K562 (cell line): ENCODE results near the gene IQCN. TPM values are rescaled to one million over a fixed set of nuclear protein-coding genes. Genes with fewer than 3 reads are reported as not detected.

ENCODE experiments used
- CREB1 ChIP-seq, 2 experiments: sonication (generic) in 1 of 2; formaldehyde crosslinking in 1 of 2; IDR thresholded peaks; 2 replicates each; pipeline versions ENCODE4 v1.6.1 to v1.8.0; 2012 to 2022; ENCODE audit warnings: inconsistent platforms in 1 of 2, mild to moderate bottlenecking in 1 of 2, missing genetic modification reagents in 1 of 2, moderate library complexity in 1 of 2
- FOXK2 ChIP-seq, 2 experiments: fragments of 450-650 bp; IDR thresholded peaks in 1 of 2; conservative IDR thresholded peaks in 1 of 2; 2 replicates each; pipeline ENCODE4 v1.6.1; 2016; ENCODE audit warnings: low read depth in 2 of 2, mild to moderate bottlenecking in 1 of 2
- GABPA ChIP-seq: fragments of 200-800 bp; sonication (Bioruptor generic); conservative IDR thresholded peaks from 2 replicates; pipeline ENCODE4 v1.6.1; 2016; ENCODE audit warnings: low read depth, missing genetic modification characterization, missing compliant biosample characterization
- HDGF ChIP-seq: fragments of 450-650 bp; IDR thresholded peaks from 2 replicates; pipeline ENCODE4 v1.6.1; 2016
- KLF16 ChIP-seq: IDR thresholded peaks from 2 replicates; pipeline ENCODE4 v1.6.1; 2016; ENCODE audit warnings: antibody characterized with exemption
- NFE2L1 ChIP-seq: fragments of 450-650 bp; IDR thresholded peaks from 2 replicates; pipeline ENCODE4 v1.6.1; 2016; ENCODE audit warnings: missing genetic modification characterization, low read depth, mild to moderate bottlenecking, missing compliant biosample characterization, moderate library complexity, borderline replicate concordance
- NR1H2 ChIP-seq: sonication (generic); formaldehyde crosslinking; IDR thresholded peaks from 2 replicates; pipeline ENCODE4 v1.4.0; 2020; ENCODE audit warnings: mild to moderate bottlenecking, missing genetic modification reagents
- NR2C2 ChIP-seq, 2 experiments: fragments of 200-800 bp in 1 of 2; sonication (Bioruptor generic) in 1 of 2; sonication (generic) in 1 of 2; formaldehyde crosslinking in 1 of 2; IDR thresholded peaks; 2 replicates each; pipeline versions ENCODE4 v1.6.1 to v1.8.0; 2016 to 2022; ENCODE audit warnings: mild to moderate bottlenecking in 1 of 2, missing compliant biosample characterization in 1 of 2, missing genetic modification characterization in 1 of 2, missing genetic modification reagents in 1 of 2
- PYGO2 ChIP-seq: fragments of 450-650 bp; IDR thresholded peaks from 2 replicates; pipeline ENCODE4 v1.6.1; 2016; ENCODE audit warnings: mild to moderate bottlenecking, missing genetic modification characterization, moderate library complexity, missing compliant biosample characterization
- ZBTB26 ChIP-seq: fragments of 450-650 bp; formaldehyde crosslinking; IDR thresholded peaks from 2 replicates; pipeline ENCODE4 v1.4.0; 2022; ENCODE audit warnings: missing genetic modification characterization
- ZNF224 ChIP-seq: sonication (generic); formaldehyde crosslinking; IDR thresholded peaks from 2 replicates; pipeline ENCODE4 v1.8.0; 2022; ENCODE audit warnings: mild to moderate bottlenecking, missing genetic modification reagents
- ZNF764 ChIP-seq: fragments of 250-450 bp; sonication (Bioruptor Pico); IDR thresholded peaks from 2 replicates; pipeline ENCODE4 v1.4.0; 2020; ENCODE audit warnings: low read depth, mild to moderate bottlenecking, moderate library complexity
- polyA plus RNA-seq, 8 experiments: library from polyadenylated mRNA; depleted of rRNA in 4 of 8; stranded (reverse) in 5 of 8; unstranded in 3 of 8; fragments of >200 nt; fragmentation: Nextera tagmentation in 2 of 8; fragmentation: Illumina TruSeq in 1 of 8; extraction: Ambion mirVana in 2 of 8; extraction: Trizol in 1 of 8; gene quantifications; 2 replicates each; pipeline versions ENCODE4 v1.2.1 to v1.2.3, GENCODE V29; 2011 to 2014; ENCODE audit warnings: inconsistent platforms in 1 of 8, missing spikeins in 1 of 8
- total RNA-seq, 7 experiments: library from RNA; depleted of rRNA in 6 of 7; stranded (reverse); fragments of >200 nt in 6 of 7; fragmentation: Illumina TruSeq in 2 of 7; extraction: Trizol in 2 of 7; gene quantifications; 2 replicates each; pipeline versions ENCODE4 v1.2.1 to v1.2.3, GENCODE V29; 2011 to 2021; ENCODE audit warnings: low replicate concordance in 1 of 7
- TF ChIP-seq, protein P1 (sequence below): sonication (generic); formaldehyde crosslinking; IDR thresholded peaks from 2 replicates; pipeline ENCODE4 v1.8.0; 2023; ENCODE audit warnings: mild to moderate bottlenecking, missing genetic modification reagents
- TF ChIP-seq, protein P2 (sequence below): sonication (generic); formaldehyde crosslinking; IDR thresholded peaks from 2 replicates; pipeline ENCODE4 v1.8.0; 2022; ENCODE audit warnings: mild to moderate bottlenecking, missing genetic modification reagents
- TF ChIP-seq, protein P3 (sequence below): fragments of 250-450 bp; sonication (Bioruptor Pico); IDR thresholded peaks from 2 replicates; pipeline ENCODE4 v1.5.1; 2021; ENCODE audit warnings: mild to moderate bottlenecking

The IQCN gene
- total and polyA plus RNA-seq, 9 of the 15 experiments (the other 6 are each of a cell fraction or from before 2014, with no cell fraction given): 0.01 to 0.07 (median 0.04) TPM; not detected in 3

GRCh38 chr19:18280247-18281081 lies 6.2 kb upstream of the IQCN start (continued):
- TF ChIP-seq, protein P1, sequence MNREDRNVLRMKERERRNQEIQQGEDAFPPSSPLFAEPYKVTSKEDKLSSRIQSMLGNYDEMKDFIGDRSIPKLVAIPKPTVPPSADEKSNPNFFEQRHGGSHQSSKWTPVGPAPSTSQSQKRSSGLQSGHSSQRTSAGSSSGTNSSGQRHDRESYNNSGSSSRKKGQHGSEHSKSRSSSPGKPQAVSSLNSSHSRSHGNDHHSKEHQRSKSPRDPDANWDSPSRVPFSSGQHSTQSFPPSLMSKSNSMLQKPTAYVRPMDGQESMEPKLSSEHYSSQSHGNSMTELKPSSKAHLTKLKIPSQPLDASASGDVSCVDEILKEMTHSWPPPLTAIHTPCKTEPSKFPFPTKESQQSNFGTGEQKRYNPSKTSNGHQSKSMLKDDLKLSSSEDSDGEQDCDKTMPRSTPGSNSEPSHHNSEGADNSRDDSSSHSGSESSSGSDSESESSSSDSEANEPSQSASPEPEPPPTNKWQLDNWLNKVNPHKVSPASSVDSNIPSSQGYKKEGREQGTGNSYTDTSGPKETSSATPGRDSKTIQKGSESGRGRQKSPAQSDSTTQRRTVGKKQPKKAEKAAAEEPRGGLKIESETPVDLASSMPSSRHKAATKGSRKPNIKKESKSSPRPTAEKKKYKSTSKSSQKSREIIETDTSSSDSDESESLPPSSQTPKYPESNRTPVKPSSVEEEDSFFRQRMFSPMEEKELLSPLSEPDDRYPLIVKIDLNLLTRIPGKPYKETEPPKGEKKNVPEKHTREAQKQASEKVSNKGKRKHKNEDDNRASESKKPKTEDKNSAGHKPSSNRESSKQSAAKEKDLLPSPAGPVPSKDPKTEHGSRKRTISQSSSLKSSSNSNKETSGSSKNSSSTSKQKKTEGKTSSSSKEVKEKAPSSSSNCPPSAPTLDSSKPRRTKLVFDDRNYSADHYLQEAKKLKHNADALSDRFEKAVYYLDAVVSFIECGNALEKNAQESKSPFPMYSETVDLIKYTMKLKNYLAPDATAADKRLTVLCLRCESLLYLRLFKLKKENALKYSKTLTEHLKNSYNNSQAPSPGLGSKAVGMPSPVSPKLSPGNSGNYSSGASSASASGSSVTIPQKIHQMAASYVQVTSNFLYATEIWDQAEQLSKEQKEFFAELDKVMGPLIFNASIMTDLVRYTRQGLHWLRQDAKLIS: peak; percentile 97
- TF ChIP-seq ZNF224 (CRISPR knock-in tag) (no peak), PYGO2 (no peak), NR1H2 (CRISPR knock-in tag) (0 out of 2 replicates have a peak, but pooled peaks have one; percentile 10), FOXK2 (conservative IDR thresholded peaks at IDR 0.05 in 1 of 2, IDR thresholded peaks at IDR 0.05 in 1 of 2; ENCODE audit: low read depth in 2 of 2) (no peak), HDGF (0 out of 2 replicates have a peak, but pooled peaks have one; percentile 23), NR2C2 (CRISPR knock-in tag; IDR thresholded peaks at IDR 0.05) (no peak), NR2C2 (tag; IDR thresholded peaks at IDR 0.05) (no peak), KLF16 (no peak), ZNF764 (CRISPR knock-in tag) (no peak), CREB1 (IDR thresholded peaks at IDR 0.05) (no peak), CREB1 (CRISPR knock-in tag; IDR thresholded peaks at IDR 0.05) (no peak), NFE2L1 (no peak), GABPA (tag) (no peak), ZBTB26 (CRISPR knock-in tag) (no peak)
- TF ChIP-seq, protein P2, sequence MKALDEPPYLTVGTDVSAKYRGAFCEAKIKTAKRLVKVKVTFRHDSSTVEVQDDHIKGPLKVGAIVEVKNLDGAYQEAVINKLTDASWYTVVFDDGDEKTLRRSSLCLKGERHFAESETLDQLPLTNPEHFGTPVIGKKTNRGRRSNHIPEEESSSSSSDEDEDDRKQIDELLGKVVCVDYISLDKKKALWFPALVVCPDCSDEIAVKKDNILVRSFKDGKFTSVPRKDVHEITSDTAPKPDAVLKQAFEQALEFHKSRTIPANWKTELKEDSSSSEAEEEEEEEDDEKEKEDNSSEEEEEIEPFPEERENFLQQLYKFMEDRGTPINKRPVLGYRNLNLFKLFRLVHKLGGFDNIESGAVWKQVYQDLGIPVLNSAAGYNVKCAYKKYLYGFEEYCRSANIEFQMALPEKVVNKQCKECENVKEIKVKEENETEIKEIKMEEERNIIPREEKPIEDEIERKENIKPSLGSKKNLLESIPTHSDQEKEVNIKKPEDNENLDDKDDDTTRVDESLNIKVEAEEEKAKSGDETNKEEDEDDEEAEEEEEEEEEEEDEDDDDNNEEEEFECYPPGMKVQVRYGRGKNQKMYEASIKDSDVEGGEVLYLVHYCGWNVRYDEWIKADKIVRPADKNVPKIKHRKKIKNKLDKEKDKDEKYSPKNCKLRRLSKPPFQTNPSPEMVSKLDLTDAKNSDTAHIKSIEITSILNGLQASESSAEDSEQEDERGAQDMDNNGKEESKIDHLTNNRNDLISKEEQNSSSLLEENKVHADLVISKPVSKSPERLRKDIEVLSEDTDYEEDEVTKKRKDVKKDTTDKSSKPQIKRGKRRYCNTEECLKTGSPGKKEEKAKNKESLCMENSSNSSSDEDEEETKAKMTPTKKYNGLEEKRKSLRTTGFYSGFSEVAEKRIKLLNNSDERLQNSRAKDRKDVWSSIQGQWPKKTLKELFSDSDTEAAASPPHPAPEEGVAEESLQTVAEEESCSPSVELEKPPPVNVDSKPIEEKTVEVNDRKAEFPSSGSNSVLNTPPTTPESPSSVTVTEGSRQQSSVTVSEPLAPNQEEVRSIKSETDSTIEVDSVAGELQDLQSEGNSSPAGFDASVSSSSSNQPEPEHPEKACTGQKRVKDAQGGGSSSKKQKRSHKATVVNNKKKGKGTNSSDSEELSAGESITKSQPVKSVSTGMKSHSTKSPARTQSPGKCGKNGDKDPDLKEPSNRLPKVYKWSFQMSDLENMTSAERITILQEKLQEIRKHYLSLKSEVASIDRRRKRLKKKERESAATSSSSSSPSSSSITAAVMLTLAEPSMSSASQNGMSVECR (CRISPR knock-in tag): 0 out of 2 replicates have a peak, but pooled peaks have one; percentile 44
- TF ChIP-seq, protein P3, sequence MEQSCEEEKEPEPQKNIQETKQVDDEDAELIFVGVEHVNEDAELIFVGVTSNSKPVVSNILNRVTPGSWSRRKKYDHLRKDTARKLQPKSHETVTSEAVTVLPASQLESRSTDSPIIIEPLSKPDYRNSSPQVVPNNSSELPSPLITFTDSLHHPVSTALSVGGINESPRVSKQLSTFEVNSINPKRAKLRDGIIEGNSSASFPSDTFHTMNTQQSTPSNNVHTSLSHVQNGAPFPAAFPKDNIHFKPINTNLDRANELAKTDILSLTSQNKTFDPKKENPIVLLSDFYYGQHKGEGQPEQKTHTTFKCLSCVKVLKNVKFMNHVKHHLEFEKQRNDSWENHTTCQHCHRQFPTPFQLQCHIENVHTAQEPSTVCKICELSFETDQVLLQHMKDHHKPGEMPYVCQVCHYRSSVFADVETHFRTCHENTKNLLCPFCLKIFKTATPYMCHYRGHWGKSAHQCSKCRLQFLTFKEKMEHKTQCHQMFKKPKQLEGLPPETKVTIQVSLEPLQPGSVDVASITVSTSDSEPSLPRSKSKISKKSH (CRISPR knock-in tag): no peak
